GM23338 (cell line): ENCODE results near the gene CACNB1.

ENCODE experiments used
- CTCF ChIP-seq, 2 experiments: fragments of 200-600 bp in 1 of 2; sonication (generic) in 1 of 2; conservative IDR thresholded peaks; 2 replicates each; pipeline versions ENCODE4 v1.5.1 to v1.6.1; 2016 to 2017; ENCODE audit warnings: antibody characterized with exemption in 2 of 2, low read depth in 2 of 2, mild to moderate bottlenecking in 2 of 2, moderate library complexity in 1 of 2
- EZH2 ChIP-seq: fragments of 200-600 bp; sonication (generic); IDR thresholded peaks from one replicate; pipeline ENCODE4 v1.8.0; 2017; ENCODE audit warnings: antibody characterized with exemption, mild to moderate bottlenecking, low read depth; ENCODE audit not compliant: unreplicated experiment

DNA sequence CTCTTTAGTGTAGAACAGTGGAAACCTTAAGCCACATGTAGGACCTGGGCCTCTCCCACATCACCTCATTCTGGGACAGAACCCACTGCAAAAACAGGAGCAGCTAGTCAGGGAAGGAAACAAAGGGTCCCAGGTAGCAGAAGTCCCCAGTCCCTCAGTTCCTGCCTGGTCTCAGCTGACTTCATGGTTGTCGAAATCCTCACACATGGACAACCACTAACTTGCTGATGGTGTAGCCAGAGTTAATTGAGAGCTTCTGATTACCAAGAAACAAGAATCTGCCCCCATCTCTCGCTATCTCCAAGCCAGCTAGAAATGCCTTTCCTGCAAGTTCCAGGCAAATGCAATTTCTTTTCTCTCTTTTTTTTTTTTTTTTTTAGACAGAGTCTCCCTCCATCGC, 28.0 kb downstream of the CACNB1 start:
- TF ChIP-seq CTCF (conservative IDR thresholded peaks at IDR 0.05; ENCODE audit: low read depth in 2 of 2) (no peak), EZH2 (no peak)
